GM12878 (cell line): ENCODE results near the gene KLHL10.

Experiments
- CBX5 ChIP-seq: sonication (generic); IDR thresholded peaks from 2 replicates; pipeline ENCODE4 v1.6.1; 2016; ENCODE audit warnings: low read depth, moderate library complexity, mild to moderate bottlenecking, inconsistent platforms
- EZH2 ChIP-seq: IDR thresholded peaks from 2 replicates; pipeline ENCODE4 v1.6.1; 2012; ENCODE audit warnings: low read depth, mild to moderate bottlenecking, control low read depth, inconsistent platforms, low read length, borderline replicate concordance; ENCODE audit not compliant: control insufficient read depth
- HCFC1 ChIP-seq: fragments of 150-350 bp; IDR thresholded peaks from 2 replicates; pipeline ENCODE4 v1.6.1; 2014; ENCODE audit warnings: low read length
- NFYB ChIP-seq: IDR thresholded peaks from 2 replicates; pipeline ENCODE4 v1.6.1; 2011; ENCODE audit warnings: low read depth, mild to moderate bottlenecking, low read length, improper control_type of control experiment, moderate library complexity; ENCODE audit not compliant: insufficient read depth
- POLR2AphosphoS2 ChIP-seq: IDR thresholded peaks from 2 replicates; pipeline ENCODE4 v1.6.1; 2011; ENCODE audit warnings: low read depth, mild to moderate bottlenecking, low read length, improper control_type of control experiment, moderate library complexity

- TF ChIP-seq EZH2 (no peak), POLR2AphosphoS2 (no peak), HCFC1 (no peak), CBX5 (no peak), NFYB (no peak)
Observed at GRCh38 chr17:41848788-41849187, 11.2 kb downstream of the KLHL10 start.
